GM12878 (cell line): ENCODE data around the gene STK17A. TPM values are rescaled to one million over a fixed set of nuclear protein-coding genes. Genes with fewer than 3 reads are reported as not detected.
A peak's percentile ranks its signal among the peaks of the same experiment; 100 is the strongest.

Source experiments
- ATAC-seq: fragments of 200-7000 bp; cut with Tn5 transposase; 3 replicates; pipeline ENCODE4 v1.9.1; 2020; ENCODE audit warnings: mild to moderate bottlenecking, moderate library complexity
- BruUV-seq: library from RNA; stranded (reverse); fragments of 400-500 nt; replicated peaks from 2 replicates; lab custom pipeline; 2021; lab: Mats Ljungman, UMichigan
- CTCF ChIA-PET: fragments of 300-600 bp; sonication (Branson Sonifier 250); formaldehyde crosslinking; extraction: SDS; loops from one replicate; lab custom pipeline; 2021; ENCODE audit warnings: inconsistent platforms; lab: Yijun Ruan, JAX
- POLR2A ChIA-PET: fragments of 350-600 bp; formaldehyde crosslinking; extraction: SDS; loops from one replicate; lab custom pipeline; 2021; ENCODE audit warnings: inconsistent platforms; lab: Charles Lee
- RAD21 ChIA-PET: fragments of 300-600 bp; sonication (Branson Sonifier 250); formaldehyde crosslinking; loops from one replicate; lab custom pipeline; 2023; ENCODE audit warnings: antibody characterized with exemption; ENCODE audit not compliant: unreplicated experiment; lab: Charles Lee
- SMC1A ChIA-PET: fragments of 300-600 bp; sonication (Branson Sonifier 250); formaldehyde crosslinking; loops from one replicate; lab custom pipeline; 2023; ENCODE audit not compliant: unreplicated experiment, uncharacterized antibody; lab: Charles Lee
- DNase-seq: peaks from one replicate; pipeline ENCODE4 v3.0.0-alpha.2; 2011; ENCODE audit warnings: low read depth, low spot score
- FAIRE-seq: peaks from 3 replicates; lab custom pipeline; 2011; peaks lifted over from hg19 to GRCh38; lab: Jason Lieb, UNC
- H2AFZ ChIP-seq: 2 replicates; pipeline ENCODE4 v1.6.0; 2011; ENCODE audit warnings: low read depth, low read length, control low read depth; ENCODE audit not compliant: control insufficient read depth
- H3K27ac ChIP-seq: 2 replicates; pipeline ENCODE4 v1.5.1; 2011; ENCODE audit warnings: control low read depth; ENCODE audit not compliant: control insufficient read depth, insufficient read depth
- H3K27me3 ChIP-seq, 2 experiments: replicated peaks in 1 of 2; 2 replicates each; pipeline versions ENCODE4 v1.6.0 to v1.6.1; 2011; ENCODE audit warnings: low read length in 1 of 2; ENCODE audit not compliant: control insufficient read depth in 2 of 2, insufficient read depth in 2 of 2
- H3K36me3 ChIP-seq, 2 experiments: 2 replicates each; pipeline ENCODE4 v1.5.1; 2011; ENCODE audit warnings: low read length in 1 of 2; ENCODE audit not compliant: control insufficient read depth in 2 of 2, insufficient read depth in 2 of 2
- H3K4me1 ChIP-seq: 2 replicates; pipeline ENCODE4 v1.6.1; 2011; ENCODE audit warnings: mild to moderate bottlenecking, low read length, moderate library complexity, mixed read lengths; ENCODE audit not compliant: control insufficient read depth, insufficient read depth
- H3K4me2 ChIP-seq: 2 replicates; pipeline ENCODE4 v1.6.0; 2011; ENCODE audit warnings: control low read depth; ENCODE audit not compliant: control insufficient read depth, insufficient read depth
- H3K4me3 ChIP-seq: fragments of 200-600 bp; sonication (generic); 2 replicates; pipeline ENCODE4 v1.5.1; 2016
- H3K79me2 ChIP-seq: 2 replicates; pipeline ENCODE4 v1.6.0; 2011; ENCODE audit warnings: low read length; ENCODE audit not compliant: control insufficient read depth, insufficient read depth
- H3K9ac ChIP-seq: 2 replicates; pipeline ENCODE4 v1.8.0; 2011; ENCODE audit warnings: low read length, control low read depth, mixed read lengths; ENCODE audit not compliant: control insufficient read depth, insufficient read depth
- H3K9me3 ChIP-seq: replicated peaks from 3 replicates; pipeline ENCODE4 v1.5.1; 2011; ENCODE audit warnings: mild to moderate bottlenecking, low read length; ENCODE audit not compliant: control insufficient read depth, insufficient read depth
- H4K20me1 ChIP-seq: 2 replicates; pipeline ENCODE4 v1.6.0; 2011; ENCODE audit not compliant: control insufficient read depth, insufficient read depth
- CBX5 ChIP-seq: sonication (generic); IDR thresholded peaks from 2 replicates; pipeline ENCODE4 v1.6.1; 2016; ENCODE audit warnings: low read depth, moderate library complexity, mild to moderate bottlenecking, inconsistent platforms
- MTA2 ChIP-seq: fragments of 450-650 bp; IDR thresholded peaks from 2 replicates; pipeline ENCODE4 v1.6.1; 2016; ENCODE audit warnings: low read depth, mild to moderate bottlenecking, moderate library complexity
- MXI1 ChIP-seq: fragments of 150-350 bp; IDR thresholded peaks from 2 replicates; pipeline ENCODE4 v1.6.1; 2011; ENCODE audit warnings: low read depth, mild to moderate bottlenecking, inconsistent platforms, low read length, improper control_type of control experiment
- NR2C1 ChIP-seq: fragments of 450-650 bp; IDR thresholded peaks from 2 replicates; pipeline ENCODE4 v1.6.1; 2017; ENCODE audit warnings: antibody characterized with exemption, mild to moderate bottlenecking, moderate library complexity
- NR2F1 ChIP-seq: fragments of 450-650 bp; conservative IDR thresholded peaks from 2 replicates; pipeline ENCODE4 v1.6.1; 2017; ENCODE audit warnings: mild to moderate bottlenecking
- PAX8 ChIP-seq: fragments of 450-650 bp; IDR thresholded peaks from 2 replicates; pipeline ENCODE4 v1.6.1; 2017; ENCODE audit warnings: mild to moderate bottlenecking, moderate library complexity
- SMARCA5 ChIP-seq: fragments of 450-650 bp; IDR thresholded peaks from 2 replicates; pipeline ENCODE4 v1.6.1; 2017; ENCODE audit warnings: mild to moderate bottlenecking
- SPI1 ChIP-seq: IDR thresholded peaks from 2 replicates; pipeline ENCODE4 v1.6.1; 2011; ENCODE audit warnings: low read depth, mild to moderate bottlenecking, low read length, moderate library complexity, borderline replicate concordance; ENCODE audit not compliant: insufficient read depth
- TBL1XR1 ChIP-seq: IDR thresholded peaks from 2 replicates; pipeline ENCODE4 v1.6.1; 2012; ENCODE audit warnings: low read depth, low read length, improper control_type of control experiment
- WGBS: methylation state at CpG from one replicate; pipeline ENCODE4 v1.1.6; 2016; ENCODE audit warnings: low lambda C conversion rate; ENCODE audit not compliant: insufficient replicate concordance, insufficient coverage; ENCODE audit errors: missing lambda C conversion rate; 5-methylcytosine and 5-hydroxymethylcytosine counted together
- in situ Hi-C: fragments of 300-500 bp; cut with MboI; formaldehyde crosslinking; loops from 9 replicates; pipeline ENCODE4 v1.14.3; 2018; ENCODE audit warnings: mixed read lengths
- intact Hi-C: fragments of 100-400 bp; cut with micrococcal nuclease; formaldehyde crosslinking; loops from one replicate; pipeline ENCODE4 v1.14.2; 2022; ENCODE audit not compliant: unreplicated experiment
- polyA plus RNA-seq, 11 experiments: library from polyadenylated mRNA; depleted of rRNA in 4 of 11; unstranded in 6 of 11; stranded (reverse) in 5 of 11; fragments of >200 nt; fragmentation: Nextera tagmentation in 4 of 11; fragmentation: Illumina TruSeq in 1 of 11; extraction: Ambion mirVana in 4 of 11; extraction: Trizol in 1 of 11; gene quantifications; 1 replicate in 1 of 11; 2 replicates in 10 of 11; pipeline versions ENCODE4 v1.2.1 to v1.2.3, GENCODE V29; 2011 to 2016; ENCODE audit warnings: inconsistent platforms in 2 of 11, missing spikeins in 2 of 11, low read depth in 1 of 11
- total RNA-seq, 4 experiments: library from RNA; depleted of rRNA in 3 of 4; stranded (reverse); fragments of >200 nt in 3 of 4; fragmentation: Illumina TruSeq in 1 of 4; extraction: Trizol in 1 of 4; gene quantifications; 2 replicates each; pipeline versions ENCODE4 v1.2.1 to v1.2.3, GENCODE V29; 2013 to 2021
- TF ChIP-seq, protein P1 (sequence below): IDR thresholded peaks from 2 replicates; pipeline ENCODE4 v1.6.1; 2012; ENCODE audit warnings: mild to moderate bottlenecking, low read depth, low read length
- TF ChIP-seq, protein P2 (sequence below): fragments of 450-650 bp; IDR thresholded peaks from 2 replicates; pipeline ENCODE4 v1.6.1; 2014; ENCODE audit warnings: mild to moderate bottlenecking
- TF ChIP-seq, protein P3 (sequence below): IDR thresholded peaks from 2 replicates; pipeline ENCODE4 v1.6.1; 2011; ENCODE audit warnings: borderline replicate concordance, low read depth, mild to moderate bottlenecking, moderate library complexity, low read length; ENCODE audit not compliant: insufficient read depth, poor library complexity, severe bottlenecking

Gene STK17A
- total and polyA plus RNA-seq, 10 of the 15 experiments (the other 5 are each of a cell fraction or from before 2014, with no cell fraction given) = 18.5 to 91.6 (median 70.8) TPM

DNA sequence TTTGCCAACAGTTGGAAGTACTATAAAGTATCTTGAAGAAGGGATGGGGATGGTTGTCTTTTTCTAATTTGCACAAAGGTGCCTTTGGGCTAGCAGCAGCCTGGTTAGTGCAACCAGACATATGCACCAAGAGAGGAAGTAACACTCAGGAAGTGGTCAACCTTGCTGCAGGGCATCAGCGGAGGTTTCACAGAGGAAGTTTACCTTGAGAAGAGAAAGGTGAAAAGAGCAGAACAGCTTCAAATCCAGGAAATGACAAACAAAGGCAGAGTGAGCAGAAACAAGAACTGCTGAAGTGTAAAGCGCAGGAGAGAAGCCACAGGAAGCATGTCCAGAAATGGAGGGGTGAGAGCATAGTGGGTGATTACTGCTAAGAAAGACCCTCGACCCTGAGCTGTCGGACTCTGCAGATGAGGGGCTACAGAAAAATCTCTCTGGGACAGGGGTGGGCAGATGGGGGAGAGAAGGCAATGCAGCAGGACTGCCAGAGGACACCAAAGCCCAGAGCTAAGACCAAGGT, 66.9 kb downstream of the STK17A start (continued):
- TF ChIP-seq, protein P1, sequence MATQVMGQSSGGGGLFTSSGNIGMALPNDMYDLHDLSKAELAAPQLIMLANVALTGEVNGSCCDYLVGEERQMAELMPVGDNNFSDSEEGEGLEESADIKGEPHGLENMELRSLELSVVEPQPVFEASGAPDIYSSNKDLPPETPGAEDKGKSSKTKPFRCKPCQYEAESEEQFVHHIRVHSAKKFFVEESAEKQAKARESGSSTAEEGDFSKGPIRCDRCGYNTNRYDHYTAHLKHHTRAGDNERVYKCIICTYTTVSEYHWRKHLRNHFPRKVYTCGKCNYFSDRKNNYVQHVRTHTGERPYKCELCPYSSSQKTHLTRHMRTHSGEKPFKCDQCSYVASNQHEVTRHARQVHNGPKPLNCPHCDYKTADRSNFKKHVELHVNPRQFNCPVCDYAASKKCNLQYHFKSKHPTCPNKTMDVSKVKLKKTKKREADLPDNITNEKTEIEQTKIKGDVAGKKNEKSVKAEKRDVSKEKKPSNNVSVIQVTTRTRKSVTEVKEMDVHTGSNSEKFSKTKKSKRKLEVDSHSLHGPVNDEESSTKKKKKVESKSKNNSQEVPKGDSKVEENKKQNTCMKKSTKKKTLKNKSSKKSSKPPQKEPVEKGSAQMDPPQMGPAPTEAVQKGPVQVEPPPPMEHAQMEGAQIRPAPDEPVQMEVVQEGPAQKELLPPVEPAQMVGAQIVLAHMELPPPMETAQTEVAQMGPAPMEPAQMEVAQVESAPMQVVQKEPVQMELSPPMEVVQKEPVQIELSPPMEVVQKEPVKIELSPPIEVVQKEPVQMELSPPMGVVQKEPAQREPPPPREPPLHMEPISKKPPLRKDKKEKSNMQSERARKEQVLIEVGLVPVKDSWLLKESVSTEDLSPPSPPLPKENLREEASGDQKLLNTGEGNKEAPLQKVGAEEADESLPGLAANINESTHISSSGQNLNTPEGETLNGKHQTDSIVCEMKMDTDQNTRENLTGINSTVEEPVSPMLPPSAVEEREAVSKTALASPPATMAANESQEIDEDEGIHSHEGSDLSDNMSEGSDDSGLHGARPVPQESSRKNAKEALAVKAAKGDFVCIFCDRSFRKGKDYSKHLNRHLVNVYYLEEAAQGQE = peak; percentile 49; the same call in 1 of the 2 replicates
- TF ChIP-seq TBL1XR1 = peak; percentile 99
- TF ChIP-seq, protein P2, sequence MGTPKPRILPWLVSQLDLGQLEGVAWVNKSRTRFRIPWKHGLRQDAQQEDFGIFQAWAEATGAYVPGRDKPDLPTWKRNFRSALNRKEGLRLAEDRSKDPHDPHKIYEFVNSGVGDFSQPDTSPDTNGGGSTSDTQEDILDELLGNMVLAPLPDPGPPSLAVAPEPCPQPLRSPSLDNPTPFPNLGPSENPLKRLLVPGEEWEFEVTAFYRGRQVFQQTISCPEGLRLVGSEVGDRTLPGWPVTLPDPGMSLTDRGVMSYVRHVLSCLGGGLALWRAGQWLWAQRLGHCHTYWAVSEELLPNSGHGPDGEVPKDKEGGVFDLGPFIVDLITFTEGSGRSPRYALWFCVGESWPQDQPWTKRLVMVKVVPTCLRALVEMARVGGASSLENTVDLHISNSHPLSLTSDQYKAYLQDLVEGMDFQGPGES = no peak

- Histone ChIP-seq H3K4me3 (peak overlapping the region; percentile 35), H3K27ac (peak overlapping the region; percentile 91), H4K20me1 (no peaks in the 10 kb centered on the region), H2AFZ (no peak overlapping the region), H3K9ac (peak overlapping the region; percentile 81), H3K4me2 (peak overlapping the region; percentile 75), H3K4me1 (peaks cover 74% of the 10 kb centered on the region), H3K9me3 (peaks cover 3% of the 10 kb centered on the region; the same call in 2 of the 3 replicates), H3K27me3 (no peaks in the 10 kb centered on the region), H3K36me3 (peaks cover 6 to 8% of the 10 kb centered on the region in 2 experiments; a peak in 3 of 4 replicates), H3K79me2 (peaks cover 60% of the 10 kb centered on the region)
- CTCF ChIA-PET = interaction anchor here (0.5 to 10.7 kb wide), 8 partner anchors 10 to 186 kb away, joined by 3 to 183 read pairs (median 3); partner anchors contain the start of gene STK17A
- WGBS = 0% methylated on average over 9 of the region's 9 CpGs
- BruUV-seq = no TSS peak
- DNase-seq (no peak), ATAC-seq (peak; percentile 6; the same call in 1 of the 3 replicates), FAIRE-seq (no peak)
- intact Hi-C loops (no loop called here), in situ Hi-C loops (no loop called here)
- SMC1A ChIA-PET = interaction anchor here (0.6 to 13.8 kb wide), 25 partner anchors 10 to 1769 kb away, joined by 3 to 177 read pairs (median 4); partner anchors contain the start of genes BLVRA, COA1 and STK17A
- RAD21 ChIA-PET = interaction anchor here (0.8 to 10.8 kb wide), 14 partner anchors 14 to 188 kb away, joined by 3 to 280 read pairs (median 7); partner anchors contain the start of genes COA1 and STK17A
- POLR2A ChIA-PET = interaction anchor here (0.8 to 10.0 kb wide), 13 partner anchors 11 to 187 kb away, joined by 3 to 138 read pairs (median 5); partner anchors contain the start of gene STK17A
- peak; percentile 73 for TF ChIP-seq NR2C1
- TF ChIP-seq PAX8 = no peak
- TF ChIP-seq NR2F1 = peak; percentile 94
- TF ChIP-seq SPI1 = no peak
- TF ChIP-seq, protein P2 = no peak
- TF ChIP-seq, protein P3, sequence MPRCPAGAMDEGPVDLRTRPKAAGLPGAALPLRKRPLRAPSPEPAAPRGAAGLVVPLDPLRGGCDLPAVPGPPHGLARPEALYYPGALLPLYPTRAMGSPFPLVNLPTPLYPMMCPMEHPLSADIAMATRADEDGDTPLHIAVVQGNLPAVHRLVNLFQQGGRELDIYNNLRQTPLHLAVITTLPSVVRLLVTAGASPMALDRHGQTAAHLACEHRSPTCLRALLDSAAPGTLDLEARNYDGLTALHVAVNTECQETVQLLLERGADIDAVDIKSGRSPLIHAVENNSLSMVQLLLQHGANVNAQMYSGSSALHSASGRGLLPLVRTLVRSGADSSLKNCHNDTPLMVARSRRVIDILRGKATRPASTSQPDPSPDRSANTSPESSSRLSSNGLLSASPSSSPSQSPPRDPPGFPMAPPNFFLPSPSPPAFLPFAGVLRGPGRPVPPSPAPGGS = no peak
- TF ChIP-seq MTA2 = peak; percentile 28; the same call in 1 of the 2 replicates
- no peak for TF ChIP-seq CBX5
- no peak for TF ChIP-seq SMARCA5
- peak; percentile 10; the same call in 1 of the 2 replicates for TF ChIP-seq MXI1
These were observed 67.6 kb downstream of the STK17A start for GRCh38 chr7:43650457-43651052.
